Neural progenitor cell (in vitro differentiated cells): ENCODE measurements around the gene CDCP1. TPM values are rescaled to one million over a fixed set of nuclear protein-coding genes. Genes with fewer than 3 reads are reported as not detected.

Source experiments
- DNase-seq: peaks from one replicate; pipeline ENCODE4 v3.0.0-alpha.2; 2016; ENCODE audit warnings: low spot score
- H2AFZ ChIP-seq: fragments of 200-600 bp; sonication (generic); replicated peaks from 2 replicates; pipeline ENCODE4 v1.6.1; 2016; ENCODE audit warnings: antibody characterized with exemption
- H3F3A ChIP-seq: fragments of 200-600 bp; sonication (generic); 2 replicates; pipeline ENCODE4 v1.6.1; 2016; ENCODE audit warnings: antibody characterized with exemption, low read depth
- H3K27ac ChIP-seq: fragments of 200-600 bp; sonication (generic); 2 replicates; pipeline ENCODE4 v1.5.1; 2016; ENCODE audit warnings: mild to moderate bottlenecking
- H3K27me3 ChIP-seq: fragments of 200-600 bp; sonication (generic); 2 replicates; pipeline ENCODE4 v1.6.1; 2016; ENCODE audit warnings: mild to moderate bottlenecking, moderate library complexity
- H3K36me3 ChIP-seq: fragments of 200-600 bp; sonication (generic); 2 replicates; pipeline ENCODE4 v1.5.1; 2016
- H3K4me1 ChIP-seq: fragments of 200-600 bp; sonication (generic); 2 replicates; pipeline ENCODE4 v1.6.1; 2016; ENCODE audit warnings: mixed run types
- H3K4me2 ChIP-seq: fragments of 200-600 bp; sonication (generic); 2 replicates; pipeline ENCODE4 v1.6.1; 2016
- H3K4me3 ChIP-seq: fragments of 200-600 bp; sonication (generic); 2 replicates; pipeline ENCODE4 v1.5.1; 2016
- H3K79me2 ChIP-seq: fragments of 200-600 bp; sonication (generic); 2 replicates; pipeline ENCODE4 v1.6.1; 2016; ENCODE audit warnings: low read depth
- H3K9ac ChIP-seq: fragments of 200-600 bp; sonication (generic); 2 replicates; pipeline ENCODE4 v1.6.1; 2016
- H3K9me3 ChIP-seq: fragments of 200-600 bp; sonication (generic); 2 replicates; pipeline ENCODE4 v1.5.1; 2016; ENCODE audit warnings: low read depth
- H4K20me1 ChIP-seq: fragments of 200-600 bp; sonication (generic); 2 replicates; pipeline ENCODE4 v1.6.1; 2016; ENCODE audit warnings: low read depth
- H3K27ac Mint-ChIP-seq: 3 replicates; pipeline ENCODE4 v1.8.0; 2021; ENCODE audit warnings: mixed read lengths
- H3K27me3 Mint-ChIP-seq: 2 replicates; pipeline ENCODE4 v1.8.0; 2022; ENCODE audit warnings: low read depth, mild to moderate bottlenecking, inconsistent platforms, moderate library complexity, mixed read lengths; ENCODE audit not compliant: insufficient read depth
- H3K36me3 Mint-ChIP-seq: 3 replicates; pipeline ENCODE4 v1.8.0; 2021; ENCODE audit warnings: mixed read lengths
- H3K4me1 Mint-ChIP-seq: 3 replicates; pipeline ENCODE4 v1.8.0; 2021; ENCODE audit warnings: mixed read lengths
- H3K4me3 Mint-ChIP-seq: 3 replicates; pipeline ENCODE4 v1.8.0; 2021; ENCODE audit warnings: mild to moderate bottlenecking, moderate library complexity, mixed read lengths
- H3K9me3 Mint-ChIP-seq: 3 replicates; pipeline ENCODE4 v1.8.0; 2020; ENCODE audit warnings: mixed read lengths
- CTCF ChIP-seq: fragments of 200-600 bp; sonication (generic); IDR thresholded peaks from 2 replicates; pipeline ENCODE4 v1.5.1; 2017; ENCODE audit warnings: antibody characterized with exemption, mild to moderate bottlenecking
- EZH2 ChIP-seq: fragments of 200-600 bp; sonication (generic); IDR thresholded peaks from 2 replicates; pipeline ENCODE4 v1.6.1; 2017; ENCODE audit warnings: antibody characterized with exemption, mild to moderate bottlenecking, moderate library complexity
- EZH2phosphoT487 ChIP-seq: fragments of 200-600 bp; sonication (generic); IDR thresholded peaks from 2 replicates; pipeline ENCODE4 v1.6.1; 2017; ENCODE audit warnings: antibody characterized with exemption
- total RNA-seq: library from RNA; depleted of rRNA; stranded (reverse); fragments of >200 nt; gene quantifications from 2 replicates; pipeline ENCODE4 v1.2.3, GENCODE V29; 2015; ENCODE audit warnings: low replicate concordance

Gene CDCP1
- total RNA-seq, 1 donor from 2014 or later, result 0.24 TPM

- Mint-ChIP-seq H3K9me3 (no peaks in the 10 kb centered on the region), H3K36me3 (no peaks in the 10 kb centered on the region), H3K4me3 (no peak overlapping the region), H3K4me1 (no peaks in the 10 kb centered on the region), H3K27ac (no peak overlapping the region), H3K27me3 (peaks cover 4% of the 10 kb centered on the region)
- TF ChIP-seq CTCF (no peak), EZH2 (no peak), EZH2phosphoT487 (no peak)
- Histone ChIP-seq H4K20me1 (no peaks in the 10 kb centered on the region), H3K4me2 (no peak overlapping the region), H3K4me1 (no peaks in the 10 kb centered on the region), H3K4me3 (no peak overlapping the region), H3K9ac (no peak overlapping the region), H3K27me3 (no peaks in the 10 kb centered on the region), H3K79me2 (no peaks in the 10 kb centered on the region), H3K27ac (no peak overlapping the region), H3K9me3 (no peaks in the 10 kb centered on the region), H3K36me3 (no peaks in the 10 kb centered on the region), H2AFZ (no peak overlapping the region), H3F3A (no peaks in the 10 kb centered on the region)
- no peak for DNase-seq
Observed at GRCh38 chr3:45126730-45127129, 19.4 kb downstream of the CDCP1 start.

GRCh38 chr3:45125550-45126026, 20.6 kb downstream of the CDCP1 start:
- no peak overlapping the region for H2AFZ ChIP-seq
- H3F3A ChIP-seq, result no peaks in the 10 kb centered on the region
- H4K20me1 ChIP-seq, result no peaks in the 10 kb centered on the region
- no peaks in the 10 kb centered on the region for H3K4me1 ChIP-seq
- H3K36me3 Mint-ChIP-seq, result no peaks in the 10 kb centered on the region
- H3K9me3 Mint-ChIP-seq, result no peaks in the 10 kb centered on the region
- DNase-seq, result no peak
- H3K4me3 Mint-ChIP-seq, result no peak overlapping the region
- no peak overlapping the region for H3K4me2 ChIP-seq
- no peak overlapping the region for H3K27ac Mint-ChIP-seq
- TF ChIP-seq EZH2phosphoT487, result no peak
- no peak for TF ChIP-seq CTCF
- TF ChIP-seq EZH2, result no peak
- H3K9me3 ChIP-seq, result no peaks in the 10 kb centered on the region
- H3K27me3 ChIP-seq, result no peaks in the 10 kb centered on the region
- H3K9ac ChIP-seq, result no peak overlapping the region
- no peak overlapping the region for H3K27ac ChIP-seq
- no peak overlapping the region for H3K4me3 ChIP-seq
- peaks cover 4% of the 10 kb centered on the region for H3K27me3 Mint-ChIP-seq
- H3K79me2 ChIP-seq, result no peaks in the 10 kb centered on the region
- H3K4me1 Mint-ChIP-seq, result no peaks in the 10 kb centered on the region
- H3K36me3 ChIP-seq, result no peaks in the 10 kb centered on the region

- Histone ChIP-seq H3F3A (no peaks in the 10 kb centered on the region), H2AFZ (no peak overlapping the region), H3K27me3 (no peaks in the 10 kb centered on the region), H3K79me2 (no peaks in the 10 kb centered on the region), H3K4me2 (no peak overlapping the region), H3K9ac (no peak overlapping the region), H4K20me1 (no peaks in the 10 kb centered on the region), H3K27ac (no peak overlapping the region), H3K9me3 (no peaks in the 10 kb centered on the region), H3K36me3 (no peaks in the 10 kb centered on the region), H3K4me3 (no peak overlapping the region), H3K4me1 (no peaks in the 10 kb centered on the region)
- H3K36me3 Mint-ChIP-seq, result no peaks in the 10 kb centered on the region
- TF ChIP-seq EZH2 (no peak), CTCF (no peak), EZH2phosphoT487 (no peak)
- H3K27ac Mint-ChIP-seq, result no peak overlapping the region
- H3K27me3 Mint-ChIP-seq, result peaks cover 4% of the 10 kb centered on the region
- H3K9me3 Mint-ChIP-seq, result no peaks in the 10 kb centered on the region
- no peak for DNase-seq
- no peaks in the 10 kb centered on the region for H3K4me1 Mint-ChIP-seq
- no peak overlapping the region for H3K4me3 Mint-ChIP-seq
Observed at GRCh38 chr3:45124956-45125355, 21.2 kb downstream of the CDCP1 start.

- H3K4me3 Mint-ChIP-seq, result no peak overlapping the region
- no peaks in the 10 kb centered on the region for H3K4me1 Mint-ChIP-seq
- no peaks in the 10 kb centered on the region for H3K9me3 ChIP-seq
- no peak overlapping the region for H2AFZ ChIP-seq
- TF ChIP-seq EZH2, result no peak
- no peak for TF ChIP-seq EZH2phosphoT487
- no peak for TF ChIP-seq CTCF
- H3K79me2 ChIP-seq, result no peaks in the 10 kb centered on the region
- no peaks in the 10 kb centered on the region for H3K36me3 Mint-ChIP-seq
- H3F3A ChIP-seq, result no peaks in the 10 kb centered on the region
- H3K27me3 Mint-ChIP-seq, result peaks cover 4% of the 10 kb centered on the region
- DNase-seq, result no peak
- no peak overlapping the region for H3K27ac ChIP-seq
- no peak overlapping the region for H3K4me2 ChIP-seq
- H3K9me3 Mint-ChIP-seq, result no peaks in the 10 kb centered on the region
- H3K27me3 ChIP-seq, result no peaks in the 10 kb centered on the region
- H3K36me3 ChIP-seq, result no peaks in the 10 kb centered on the region
- H3K4me1 ChIP-seq, result no peaks in the 10 kb centered on the region
- no peaks in the 10 kb centered on the region for H4K20me1 ChIP-seq
- no peak overlapping the region for H3K27ac Mint-ChIP-seq
- H3K4me3 ChIP-seq, result no peak overlapping the region
- H3K9ac ChIP-seq, result no peak overlapping the region
Observed at GRCh38 chr3:45124352-45124751, 21.8 kb downstream of the CDCP1 start.
